ENCODE results near the gene PGAP6. TPM values are rescaled to one million over a fixed set of nuclear protein-coding genes. Genes with fewer than 3 reads are reported as not detected.
A peak's percentile ranks its signal among the peaks of the same experiment; 100 is the strongest.

The PGAP6 gene
- total and polyA plus RNA-seq, 2 of the 4 experiments (the other 2 are of a cell fraction): 49.1 to 124 TPM

- DNase-seq (peak; percentile 85), ATAC-seq (ENCODE audit: low read depth) (peak; percentile 88)
- Histone ChIP-seq H3K9me1 (ENCODE audit: insufficient read depth, low read length) (0 out of 2 replicates have a peak, but pooled peaks cover 6% of the 10 kb centered on the region), H4K20me1 (ENCODE audit: insufficient read depth, low read length) (peaks cover 15% of the 10 kb centered on the region; the same call in 1 of the 2 replicates), H4K91ac (ENCODE audit: insufficient read depth, low read depth, low read length) (peak within 1 kb of the TSS; percentile 82), H3K4ac (ENCODE audit: low read depth, low read length) (peak within 1 kb of the TSS; percentile 88), H2AFZ (replicated peaks; ENCODE audit: low read length, poor library complexity) (peak within 1 kb of the TSS; percentile 99), H4K8ac (ENCODE audit: low read depth in 2 of 2, low read length in 2 of 2) (peak within 1 kb of the TSS; percentile 41 to 87; a peak in 3 of 4 replicates), H4K5ac (ENCODE audit: low read depth, low read length) (peak within 1 kb of the TSS; percentile 75), H3K56ac (ENCODE audit: extremely low read depth, insufficient read depth, low read length) (peak within 1 kb of the TSS; percentile 47), H3K9ac (ENCODE audit: low read depth, low read length) (peak within 1 kb of the TSS; percentile 97), H2BK20ac (ENCODE audit: low read depth, low read length) (0 out of 2 replicates have a peak within 1 kb of the TSS, but pooled peaks have one; percentile 34), H3K4me2 (ENCODE audit: low read depth, low read length) (peak within 1 kb of the TSS; percentile 79), H2BK5ac (ENCODE audit: low read depth, low read length, poor library complexity, severe bottlenecking) (peak within 1 kb of the TSS; percentile 73), H3K27ac (ENCODE audit: insufficient read depth, low read length) (peak within 1 kb of the TSS; percentile 90), H3K18ac (ENCODE audit: low read depth, low read length) (no peak within 1 kb of the TSS; the same call in 1 of the 2 replicates), H3K14ac (replicated peaks; ENCODE audit: low read depth, low read length) (peak within 1 kb of the TSS; percentile 98), H2AK5ac (ENCODE audit: low read depth, low read length) (peak within 1 kb of the TSS; percentile 77), H3K9me3 (ENCODE audit: control insufficient read depth, insufficient read depth, low read length) (no peaks in the 10 kb centered on the region), H3K79me1 (ENCODE audit: low read depth in 1 of 2, low read length in 2 of 2) (peaks cover 4 to 37% of the 10 kb centered on the region in 2 experiments), H3K4me1 (ENCODE audit: control insufficient read depth, insufficient read depth, low read length) (peaks cover 4% of the 10 kb centered on the region), H3K23ac (ENCODE audit: low read depth, low read length) (peak within 1 kb of the TSS; percentile 79), H3K4me3 (ENCODE audit: insufficient read depth, low read depth, low read length) (peak within 1 kb of the TSS; percentile 95), H2BK15ac (ENCODE audit: low read depth, low read length) (no peak within 1 kb of the TSS), H2BK120ac (ENCODE audit: low read depth, low read length) (peak within 1 kb of the TSS; percentile 78), H2AK9ac (replicated peaks; ENCODE audit: low read depth, low read length, poor library complexity) (peak within 1 kb of the TSS; percentile 98), H3K36me3 (ENCODE audit: control insufficient read depth, insufficient read depth, low read length) (peaks cover 19% of the 10 kb centered on the region), H3K27me3 (ENCODE audit: control insufficient read depth, insufficient read depth, low read length) (no peaks in the 10 kb centered on the region)
- ChIA-PET POLR2A (ENCODE audit: unreplicated experiment) (interaction anchor here (1.2 kb wide), 1 partner anchor 15 kb away, joined by 3 read pairs; no protein-coding TSS in a partner anchor), CTCF (interaction anchor here (0.5 to 0.7 kb wide), 2 partner anchors 10 to 40 kb away, joined by 3 to 6 read pairs; no protein-coding TSS in a partner anchor)
- intact Hi-C loops (cut with micrococcal nuclease): loop anchor here (5.0 kb wide), 1 partner anchor 126 kb away; the partner anchor contains the start of gene CAPN15
- BruUV-seq (replicated peaks): no TSS peak
- dilution Hi-C loops (cut with HindIII; ENCODE audit: low sequenced_read_pairs, unreplicated experiment): no loop called here
- in situ Hi-C loops (cut with MboI; ENCODE audit: low sequenced_read_pairs): no loop called here
- 1% methylated on average over 40 of the region's 91 CpGs; no CpG with 5 or more reads in 1 of the 2 experiments for WGBS, 2 experiments (ENCODE audit: extremely low coverage in 2 of 2, insufficient read length in 1 of 2)
- TF ChIP-seq POLR2A (IDR thresholded peaks at IDR 0.05; ENCODE audit: low read depth, low read length) (peak; percentile 50; the same call in 1 of the 2 replicates), RAD21 (IDR thresholded peaks at IDR 0.05; ENCODE audit: low read length) (peak; percentile 59), FOS (IDR thresholded peaks at IDR 0.05; ENCODE audit: low read depth, low read length) (no peak), USF2 (IDR thresholded peaks at IDR 0.05; ENCODE audit: low read depth, low read length) (peak; percentile 81), NFE2L2 (IDR thresholded peaks at IDR 0.05; ENCODE audit: low read depth, low read length) (no peak), BHLHE40 (IDR thresholded peaks at IDR 0.05; ENCODE audit: low read depth, low read length) (no peak), RCOR1 (IDR thresholded peaks at IDR 0.05; ENCODE audit: insufficient replicate concordance, low read length) (no peak), CHD1 (IDR thresholded peaks at IDR 0.05; ENCODE audit: low read depth, low read length) (no peak), RFX5 (IDR thresholded peaks at IDR 0.05; ENCODE audit: low read depth, low read length) (no peak), SMC3 (IDR thresholded peaks at IDR 0.05; ENCODE audit: low read depth, low read length) (peak; percentile 47; the same call in 1 of the 2 replicates), ELK1 (IDR thresholded peaks at IDR 0.05; ENCODE audit: borderline replicate concordance, low read depth, low read length) (no peak), MAFK (IDR thresholded peaks at IDR 0.05; ENCODE audit: low read depth, low read length) (no peak)
- TF ChIP-seq, protein P1, sequence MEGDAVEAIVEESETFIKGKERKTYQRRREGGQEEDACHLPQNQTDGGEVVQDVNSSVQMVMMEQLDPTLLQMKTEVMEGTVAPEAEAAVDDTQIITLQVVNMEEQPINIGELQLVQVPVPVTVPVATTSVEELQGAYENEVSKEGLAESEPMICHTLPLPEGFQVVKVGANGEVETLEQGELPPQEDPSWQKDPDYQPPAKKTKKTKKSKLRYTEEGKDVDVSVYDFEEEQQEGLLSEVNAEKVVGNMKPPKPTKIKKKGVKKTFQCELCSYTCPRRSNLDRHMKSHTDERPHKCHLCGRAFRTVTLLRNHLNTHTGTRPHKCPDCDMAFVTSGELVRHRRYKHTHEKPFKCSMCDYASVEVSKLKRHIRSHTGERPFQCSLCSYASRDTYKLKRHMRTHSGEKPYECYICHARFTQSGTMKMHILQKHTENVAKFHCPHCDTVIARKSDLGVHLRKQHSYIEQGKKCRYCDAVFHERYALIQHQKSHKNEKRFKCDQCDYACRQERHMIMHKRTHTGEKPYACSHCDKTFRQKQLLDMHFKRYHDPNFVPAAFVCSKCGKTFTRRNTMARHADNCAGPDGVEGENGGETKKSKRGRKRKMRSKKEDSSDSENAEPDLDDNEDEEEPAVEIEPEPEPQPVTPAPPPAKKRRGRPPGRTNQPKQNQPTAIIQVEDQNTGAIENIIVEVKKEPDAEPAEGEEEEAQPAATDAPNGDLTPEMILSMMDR (conservative IDR thresholded peaks at IDR 0.05; ENCODE audit: low read depth, low read length): peak; percentile 53
These were observed 19.9 kb upstream of the PGAP6 start, which contains the start of gene DECR2 for GRCh38 chr16:401468-402348. Gene DECR2 (plus strand): TSS chr16:401885. CDS start chr16:401964, 79 bp downstream.
